Measurements from ENCODE around the gene SIGLEC1.

DNA sequence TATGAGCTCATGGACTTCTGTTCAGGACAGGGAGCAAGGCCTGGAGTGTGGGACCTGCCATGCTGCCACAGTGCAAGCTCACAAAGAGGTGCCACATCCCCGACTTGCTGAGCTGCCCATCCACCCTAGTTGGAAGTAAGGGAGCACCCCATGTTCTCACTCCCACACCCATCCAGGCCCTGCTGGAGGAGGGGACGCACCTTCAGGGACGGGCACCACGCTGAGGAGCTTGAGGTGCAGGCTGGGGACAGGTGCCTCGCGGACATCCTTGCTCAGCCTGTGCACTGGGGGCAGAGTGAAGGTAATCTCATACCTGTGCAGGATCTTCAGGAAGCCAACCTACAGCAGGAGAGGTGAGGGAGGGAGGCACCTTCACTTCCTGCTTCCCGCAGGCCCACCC, 42.9 kb upstream of the SIGLEC1 start:
- TF ChIP-seq JUNB (IDR thresholded peaks at IDR 0.05) (no peak), TARDBP (IDR thresholded peaks at IDR 0.05; ENCODE audit: borderline replicate concordance) (no peak), POLR2A (IDR thresholded peaks at IDR 0.05; ENCODE audit: low read depth, low read length) (no peak), SIN3A (IDR thresholded peaks at IDR 0.05; ENCODE audit: low read depth, low read length) (no peak), CREB1 (IDR thresholded peaks at IDR 0.05; ENCODE audit: low read depth) (no peak), ZNF274 (IDR thresholded peaks at IDR 0.05; ENCODE audit: insufficient read depth, insufficient read length) (no peak), EZH2 (IDR thresholded peaks at IDR 0.05; ENCODE audit: borderline replicate concordance, control insufficient read depth, low read depth, low read length) (no peak), RAD21 (IDR thresholded peaks at IDR 0.05; ENCODE audit: insufficient read depth, low read depth, low read length) (no peak), YY1 (IDR thresholded peaks at IDR 0.05; ENCODE audit: low read depth, low read length) (no peak)
- TF ChIP-seq, protein P1, sequence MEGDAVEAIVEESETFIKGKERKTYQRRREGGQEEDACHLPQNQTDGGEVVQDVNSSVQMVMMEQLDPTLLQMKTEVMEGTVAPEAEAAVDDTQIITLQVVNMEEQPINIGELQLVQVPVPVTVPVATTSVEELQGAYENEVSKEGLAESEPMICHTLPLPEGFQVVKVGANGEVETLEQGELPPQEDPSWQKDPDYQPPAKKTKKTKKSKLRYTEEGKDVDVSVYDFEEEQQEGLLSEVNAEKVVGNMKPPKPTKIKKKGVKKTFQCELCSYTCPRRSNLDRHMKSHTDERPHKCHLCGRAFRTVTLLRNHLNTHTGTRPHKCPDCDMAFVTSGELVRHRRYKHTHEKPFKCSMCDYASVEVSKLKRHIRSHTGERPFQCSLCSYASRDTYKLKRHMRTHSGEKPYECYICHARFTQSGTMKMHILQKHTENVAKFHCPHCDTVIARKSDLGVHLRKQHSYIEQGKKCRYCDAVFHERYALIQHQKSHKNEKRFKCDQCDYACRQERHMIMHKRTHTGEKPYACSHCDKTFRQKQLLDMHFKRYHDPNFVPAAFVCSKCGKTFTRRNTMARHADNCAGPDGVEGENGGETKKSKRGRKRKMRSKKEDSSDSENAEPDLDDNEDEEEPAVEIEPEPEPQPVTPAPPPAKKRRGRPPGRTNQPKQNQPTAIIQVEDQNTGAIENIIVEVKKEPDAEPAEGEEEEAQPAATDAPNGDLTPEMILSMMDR (IDR thresholded peaks at IDR 0.05 in 2 of 3, conservative IDR thresholded peaks at IDR 0.05 in 1 of 3; ENCODE audit: control insufficient read depth in 2 of 3, extremely low read depth in 1 of 3, insufficient read depth in 1 of 3, low read depth in 3 of 3, low read length in 3 of 3): no peak
- TF ChIP-seq, protein P2, sequence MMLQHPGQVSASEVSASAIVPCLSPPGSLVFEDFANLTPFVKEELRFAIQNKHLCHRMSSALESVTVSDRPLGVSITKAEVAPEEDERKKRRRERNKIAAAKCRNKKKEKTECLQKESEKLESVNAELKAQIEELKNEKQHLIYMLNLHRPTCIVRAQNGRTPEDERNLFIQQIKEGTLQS (IDR thresholded peaks at IDR 0.05; ENCODE audit: borderline replicate concordance, extremely low read depth, low read depth, low read length): no peak
